Transverse colon (tissue), 4 donors: Measurements from ENCODE around the gene EFEMP2.

Experiments used
- CTCF ChIP-seq, 5 experiments: fragments of 200-600 bp in 3 of 5; fragments of 450-650 bp in 2 of 5; sonication (generic) in 3 of 5; IDR thresholded peaks; 1 replicate in 2 of 5; 2 replicates in 3 of 5; pipeline ENCODE4 v1.5.1; 2016 to 2017; ENCODE audit warnings: antibody characterized with exemption in 5 of 5, inconsistent platforms in 3 of 5, mild to moderate bottlenecking in 2 of 5, moderate library complexity in 1 of 5
- EP300 ChIP-seq: sonication (generic); formaldehyde crosslinking; IDR thresholded peaks from one replicate; pipeline ENCODE4 v1.6.1; 2017; ENCODE audit warnings: antibody characterized with exemption, low read depth
- POLR2A ChIP-seq: fragments of 450-650 bp; IDR thresholded peaks from one replicate; pipeline ENCODE4 v1.6.1; 2016; ENCODE audit warnings: antibody characterized with exemption, mild to moderate bottlenecking, moderate library complexity
- POLR2AphosphoS5 ChIP-seq, 3 donors: sonication (generic); formaldehyde crosslinking; IDR thresholded peaks; one replicate each; pipeline ENCODE4 v1.6.1; 2016; ENCODE audit warnings: antibody characterized with exemption in 3 of 3

- TF ChIP-seq POLR2AphosphoS5 (IDR thresholded peaks at IDR 0.05): no peak
- TF ChIP-seq CTCF (IDR thresholded peaks at IDR 0.05): no peak
- TF ChIP-seq POLR2A: no peak
- TF ChIP-seq EP300: no peak
Measured at GRCh38 chr11:65849366-65849765, 23.2 kb downstream of the EFEMP2 start.
